ENCODE measurements around the gene MYADML2. TPM values are rescaled to one million over a fixed set of nuclear protein-coding genes. Genes with fewer than 3 reads are reported as not detected.

The MYADML2 gene
- total and polyA plus RNA-seq, 2 of the 8 experiments (the other 6 are each of a cell fraction or from before 2014, with no cell fraction given) = 0.26 to 0.47 TPM

GRCh38 chr17:81993729-81994592, 46.9 kb upstream of the MYADML2 start:
- H2BK12ac ChIP-seq (ENCODE audit: low read depth, low read length) = 0 out of 2 replicates have a peak overlapping the region, but pooled peaks have one; percentile 3
- H4K8ac ChIP-seq (ENCODE audit: extremely low read depth, insufficient read depth, low read length) = no peak overlapping the region; the same call in none of the 2 replicates
- H3K4ac ChIP-seq (replicated peaks; ENCODE audit: insufficient read length, low read depth, low read length) = no peak overlapping the region
- no peaks in the 10 kb centered on the region for H3K27me3 ChIP-seq (replicated peaks in 1 of 4; ENCODE audit: control insufficient read depth in 3 of 4, extremely low read depth in 1 of 4, insufficient read depth in 3 of 4, low read length in 3 of 4)
- no peak overlapping the region for H3K14ac ChIP-seq (ENCODE audit: insufficient read length)
- no peak overlapping the region for H3K4me2 ChIP-seq (ENCODE audit: insufficient read depth in 1 of 2, low read depth in 2 of 2, low read length in 2 of 2)
- H3K27ac ChIP-seq (ENCODE audit: low read depth, low read length) = no peak overlapping the region
- H2AFZ ChIP-seq (ENCODE audit: low read length) = no peak overlapping the region
- H3K23me2 ChIP-seq (ENCODE audit: low read depth, low read length) = no peaks in the 10 kb centered on the region
- H2BK5ac ChIP-seq (ENCODE audit: low read depth, low read length) = peak overlapping the region; percentile 66; the same call in 1 of the 2 replicates
- H3K4me1 ChIP-seq (replicated peaks in 1 of 4; ENCODE audit: control insufficient read depth in 3 of 4, insufficient read depth in 4 of 4, low read length in 3 of 4) = peaks cover 0 to 31% (median 27%) of the 10 kb centered on the region in 4 experiments; a peak in 6 of 7 replicates
- ChIA-PET CTCF (ENCODE audit: partially characterized antibody) (interaction anchor here (1.0 to 2.3 kb wide), 3 partner anchors 26 to 125 kb away, joined by 3 to 6 read pairs (median 4); no protein-coding TSS in a partner anchor), POLR2A (ENCODE audit: partially characterized antibody) (interaction anchor here (1.0 to 1.5 kb wide), 4 partner anchors 8 to 19 kb away, joined by 3 read pairs; no protein-coding TSS in a partner anchor)
- peak in 1 of 2 experiments; percentile 49 for DNase-seq (ENCODE audit: low read depth in 1 of 2, low spot score in 2 of 2)
- WGBS, 2 experiments (ENCODE audit: extremely low coverage in 1 of 2, insufficient coverage in 1 of 2, insufficient read length in 1 of 2, insufficient replicate concordance in 2 of 2, low coverage in 1 of 2, low lambda C conversion rate in 2 of 2, missing lambda C conversion rate in 1 of 2) = 88% methylated on average over 37 of the region's 37 CpGs; no CpG with 5 or more reads in 1 of the 2 experiments
- H3K79me1 ChIP-seq (ENCODE audit: low read depth, low read length) = peaks cover 7% of the 10 kb centered on the region
- H3K79me2 ChIP-seq (ENCODE audit: control insufficient read depth in 1 of 2, insufficient read depth in 2 of 2, low read length in 2 of 2) = peaks cover 0 to 3% of the 10 kb centered on the region in 2 experiments; a peak in 1 of 4 replicates
- 0 out of 2 replicates have a peak overlapping the region, but pooled peaks have one; percentile 39 for H2AK5ac ChIP-seq (ENCODE audit: low read depth, low read length)
- 0 out of 2 replicates have a peak overlapping the region, but pooled peaks have one; percentile 29 for H2BK15ac ChIP-seq (ENCODE audit: low read length)
- H3K56ac ChIP-seq (replicated peaks; ENCODE audit: insufficient read length, low read depth, low read length) = no peak overlapping the region
- no peaks in the 10 kb centered on the region for H3K9me3 ChIP-seq (ENCODE audit: insufficient read depth in 2 of 2, low read depth in 1 of 2, low read length in 1 of 2)
- H3K4me3 ChIP-seq (ENCODE audit: extremely low read depth in 1 of 4, insufficient read depth in 2 of 4, low read depth in 3 of 4, low read length in 4 of 4) = no peak overlapping the region
- no peak overlapping the region for H3K18ac ChIP-seq (ENCODE audit: extremely low read depth, low read length)
- peaks cover 3 to 14% of the 10 kb centered on the region in 2 experiments for H4K20me1 ChIP-seq (replicated peaks in 1 of 2; ENCODE audit: control insufficient read depth in 1 of 2, insufficient read depth in 2 of 2, low read length in 2 of 2)
- H4K5ac ChIP-seq (ENCODE audit: insufficient read length, low read depth, low read length) = no peak overlapping the region
- H3K9ac ChIP-seq (replicated peaks in 1 of 4; ENCODE audit: extremely low read depth in 1 of 4, low read depth in 3 of 4, low read length in 3 of 4) = no peak overlapping the region
- peak overlapping the region; percentile 30 for H4K91ac ChIP-seq (replicated peaks; ENCODE audit: insufficient read length, low read length)
- no peak for FAIRE-seq
- no peaks in the 10 kb centered on the region for H3K36me3 ChIP-seq (ENCODE audit: control insufficient read depth in 2 of 4, insufficient read depth in 4 of 4, low read length in 3 of 4)
- H3K23ac ChIP-seq (ENCODE audit: insufficient read length) = no peak overlapping the region
- H2BK120ac ChIP-seq (replicated peaks; ENCODE audit: low read depth, low read length) = peak overlapping the region; percentile 43
- no peak overlapping the region for H2BK20ac ChIP-seq (ENCODE audit: low read length)
- no peak for TF ChIP-seq ATF3 (IDR thresholded peaks at IDR 0.05; ENCODE audit: insufficient read depth, low read depth, low read length)
- no peak for TF ChIP-seq CTBP2 (IDR thresholded peaks at IDR 0.05; ENCODE audit: borderline replicate concordance, insufficient read depth, insufficient read length, low read length)
- no peak for TF ChIP-seq SAP30 (IDR thresholded peaks at IDR 0.05; ENCODE audit: insufficient read depth, insufficient replicate concordance, low read length)
- TF ChIP-seq JUND (IDR thresholded peaks at IDR 0.05; ENCODE audit: low read length) = no peak
- no peak for TF ChIP-seq EGR1 (IDR thresholded peaks at IDR 0.05; ENCODE audit: borderline replicate concordance, low read depth, low read length)
- no peak for TF ChIP-seq POLR2A (IDR thresholded peaks at IDR 0.05; ENCODE audit: control extremely low read depth in 1 of 2, low read depth in 2 of 2, low read length in 2 of 2)
- TF ChIP-seq KDM5A (IDR thresholded peaks at IDR 0.05; ENCODE audit: low read length) = no peak
- TF ChIP-seq CBX8 (IDR thresholded peaks at IDR 0.05; ENCODE audit: borderline replicate concordance, low read depth, low read length) = no peak
- TF ChIP-seq RAD21 (IDR thresholded peaks at IDR 0.05 in 1 of 2, conservative IDR thresholded peaks at IDR 0.05 in 1 of 2; ENCODE audit: low read depth in 2 of 2, low read length in 2 of 2) = no peak
- no peak for TF ChIP-seq TAF1 (IDR thresholded peaks at IDR 0.05; ENCODE audit: low read depth, low read length)
